Astrocyte of the cerebellum (primary cell): Measurements from ENCODE around the gene GNB1.
"Not testable (repeated sequence)": the region's sequence is repeated elsewhere in the genome, so short reads cannot be mapped to it uniquely, and the experiment has no call there.

Experiments used
- DNase-seq: peaks from one replicate; pipeline ENCODE4 v3.0.0-alpha.2; 2011; ENCODE audit warnings: low read depth
- H3K4me3 ChIP-seq: 2 replicates; pipeline ENCODE4 v1.5.1; 2011; ENCODE audit warnings: mild to moderate bottlenecking, low read depth, low read length, moderate library complexity
- in situ Hi-C: cut with HindIII; loops from 2 replicates; pipeline ENCODE4 v1.10.0; 2017; ENCODE audit warnings: low sequenced_read_pairs
- TF ChIP-seq, protein P1 (sequence below): IDR thresholded peaks from 2 replicates; pipeline ENCODE4 v1.5.1; 2012; ENCODE audit warnings: low read length, low read depth, moderate library complexity, mild to moderate bottlenecking; ENCODE audit errors: missing control alignments

Gene GNB1

GRCh38 chr1:1861339-1861730 is 29.6 kb downstream of the GNB1 start:
- in situ Hi-C loops = no loop called here
- H3K4me3 ChIP-seq = no peak overlapping the region
- no peak for DNase-seq
- TF ChIP-seq, protein P1, sequence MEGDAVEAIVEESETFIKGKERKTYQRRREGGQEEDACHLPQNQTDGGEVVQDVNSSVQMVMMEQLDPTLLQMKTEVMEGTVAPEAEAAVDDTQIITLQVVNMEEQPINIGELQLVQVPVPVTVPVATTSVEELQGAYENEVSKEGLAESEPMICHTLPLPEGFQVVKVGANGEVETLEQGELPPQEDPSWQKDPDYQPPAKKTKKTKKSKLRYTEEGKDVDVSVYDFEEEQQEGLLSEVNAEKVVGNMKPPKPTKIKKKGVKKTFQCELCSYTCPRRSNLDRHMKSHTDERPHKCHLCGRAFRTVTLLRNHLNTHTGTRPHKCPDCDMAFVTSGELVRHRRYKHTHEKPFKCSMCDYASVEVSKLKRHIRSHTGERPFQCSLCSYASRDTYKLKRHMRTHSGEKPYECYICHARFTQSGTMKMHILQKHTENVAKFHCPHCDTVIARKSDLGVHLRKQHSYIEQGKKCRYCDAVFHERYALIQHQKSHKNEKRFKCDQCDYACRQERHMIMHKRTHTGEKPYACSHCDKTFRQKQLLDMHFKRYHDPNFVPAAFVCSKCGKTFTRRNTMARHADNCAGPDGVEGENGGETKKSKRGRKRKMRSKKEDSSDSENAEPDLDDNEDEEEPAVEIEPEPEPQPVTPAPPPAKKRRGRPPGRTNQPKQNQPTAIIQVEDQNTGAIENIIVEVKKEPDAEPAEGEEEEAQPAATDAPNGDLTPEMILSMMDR = no peak

DNA sequence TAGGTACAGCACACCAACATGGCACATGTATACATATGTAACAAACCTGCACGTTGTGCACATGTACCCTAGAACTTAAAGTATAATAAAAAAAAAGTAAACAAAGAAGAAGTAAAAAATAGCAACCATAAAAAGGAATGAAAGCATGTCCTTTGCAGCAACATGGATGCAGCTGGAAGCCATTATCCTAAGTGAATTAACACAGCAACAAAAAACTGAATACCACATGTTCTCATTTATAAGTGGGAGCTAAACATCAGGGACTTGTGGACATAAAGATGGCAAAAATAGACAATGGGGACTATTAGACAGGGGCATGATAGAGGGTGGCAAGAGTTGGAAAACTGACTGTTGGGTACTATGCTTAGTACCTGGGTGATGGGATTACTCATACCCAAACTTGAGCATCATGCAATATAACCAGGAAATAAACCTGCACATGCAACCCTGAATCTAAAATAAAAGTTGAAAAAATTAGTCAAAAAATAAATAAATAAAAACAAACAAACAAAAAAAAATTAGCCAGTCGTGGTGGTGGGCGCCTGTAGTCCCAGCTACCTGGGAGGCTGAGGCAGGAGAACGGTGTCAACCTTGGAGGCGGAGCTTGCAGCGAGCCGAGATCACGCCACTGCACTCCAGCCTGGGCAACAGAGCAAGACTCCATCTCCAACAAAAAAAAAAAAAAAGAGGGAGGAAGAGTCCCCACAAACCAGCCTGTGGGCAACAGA is 30.8 kb downstream of the GNB1 start:
- DNase-seq = not testable (repeated sequence)

DNA sequence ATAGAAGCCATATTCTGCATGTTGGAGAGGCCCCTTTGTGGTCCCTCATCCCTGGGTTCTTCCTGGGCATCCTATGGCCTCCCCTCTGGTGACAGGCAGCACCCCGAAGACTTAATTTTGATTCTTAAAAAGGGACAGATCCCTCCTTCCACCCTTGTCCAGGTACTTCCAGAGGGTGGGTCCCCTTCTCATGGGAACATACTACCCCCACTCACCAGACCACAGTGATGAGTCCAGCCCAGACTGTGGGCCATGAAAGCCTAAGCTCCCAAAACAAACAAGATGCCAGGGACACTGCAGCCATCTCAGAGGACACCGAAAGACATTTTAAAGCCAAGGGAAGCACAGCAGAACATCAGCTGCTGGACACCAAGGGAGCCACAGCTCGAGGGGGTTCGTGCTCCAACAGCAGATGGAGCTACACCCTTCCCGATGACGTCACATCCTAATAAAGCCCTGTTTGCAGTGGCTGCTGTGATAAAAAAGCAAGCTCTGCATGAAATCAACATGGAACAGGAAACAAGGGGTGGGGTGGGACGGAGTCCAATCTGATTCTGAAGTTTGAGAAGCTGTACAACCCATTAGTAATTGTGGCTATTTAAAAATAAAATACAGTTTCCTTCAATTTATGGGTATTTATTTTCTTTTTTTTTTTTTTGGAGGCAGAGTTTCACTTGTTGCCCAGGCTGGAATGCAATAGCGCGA is 32.4 kb downstream of the GNB1 start:
- peak; percentile 53 for DNase-seq
- no peak overlapping the region for H3K4me3 ChIP-seq

More for the DNA sequence above, 30.8 kb downstream of the GNB1 start:
- in situ Hi-C loops, H3K4me3 ChIP-seq: not testable (repeated sequence)

DNA sequence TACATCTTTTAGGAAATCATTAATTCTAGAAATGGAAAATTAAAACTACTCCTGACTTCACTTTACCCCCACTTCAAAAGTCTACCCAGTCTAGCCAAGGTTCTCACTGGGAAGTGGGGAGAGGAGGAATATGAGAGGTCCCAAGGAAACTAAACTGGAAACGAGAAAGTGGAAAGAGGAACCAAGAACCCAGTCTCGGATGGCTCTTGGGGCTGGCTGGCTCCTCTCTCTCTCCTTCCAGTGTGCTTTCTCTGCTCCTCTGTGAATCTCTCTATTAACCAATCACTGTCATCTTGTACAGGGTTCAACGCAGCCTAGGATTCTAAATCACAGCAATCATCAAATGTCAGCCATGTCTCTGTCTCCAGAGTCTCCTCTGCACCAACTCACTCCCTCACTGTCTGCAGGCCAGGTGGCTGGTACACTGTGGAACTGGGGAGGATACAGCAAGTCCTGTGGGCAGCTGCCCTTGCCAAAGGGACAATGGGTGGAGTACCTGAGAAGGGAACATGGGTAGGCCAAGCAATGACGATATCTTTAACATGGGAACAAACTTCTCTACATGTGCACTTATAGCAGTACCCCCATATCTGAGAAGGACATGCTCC is 33.7 kb downstream of the GNB1 start:
- no peak overlapping the region for H3K4me3 ChIP-seq
- DNase-seq = no peak
- TF ChIP-seq, protein P1 = no peak
- in situ Hi-C loops = no loop called here

More for the DNA sequence above, 32.4 kb downstream of the GNB1 start:
- in situ Hi-C loops = no loop called here
- TF ChIP-seq, protein P1 = peak; percentile 46

DNA sequence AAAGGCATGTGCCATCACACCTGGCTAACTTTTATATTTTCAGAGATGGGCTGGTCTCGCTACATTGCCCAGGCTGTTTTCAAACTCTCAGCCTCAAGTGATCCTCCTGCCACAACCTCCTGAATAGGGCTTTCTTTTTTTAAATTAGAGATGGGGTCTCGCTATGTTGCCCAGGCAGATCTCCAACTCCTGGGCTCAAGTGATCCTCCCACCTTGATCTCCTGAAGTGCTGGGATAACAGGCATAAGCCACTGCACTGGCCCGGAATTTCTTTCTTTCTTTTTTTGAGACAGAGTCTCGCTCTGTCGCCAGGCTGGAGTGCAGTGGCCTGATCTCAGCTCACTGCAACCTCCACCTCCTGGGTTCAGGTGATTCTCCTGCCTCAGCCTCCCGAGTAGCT is 34.7 kb downstream of the GNB1 start:
- in situ Hi-C loops, DNase-seq, H3K4me3 ChIP-seq: not testable (repeated sequence)

GRCh38 chr1:1853593-1854257 is 37.2 kb downstream of the GNB1 start:
- in situ Hi-C loops = no loop called here
- no peak overlapping the region for H3K4me3 ChIP-seq
- TF ChIP-seq, protein P1 = no peak
- DNase-seq = no peak

DNA sequence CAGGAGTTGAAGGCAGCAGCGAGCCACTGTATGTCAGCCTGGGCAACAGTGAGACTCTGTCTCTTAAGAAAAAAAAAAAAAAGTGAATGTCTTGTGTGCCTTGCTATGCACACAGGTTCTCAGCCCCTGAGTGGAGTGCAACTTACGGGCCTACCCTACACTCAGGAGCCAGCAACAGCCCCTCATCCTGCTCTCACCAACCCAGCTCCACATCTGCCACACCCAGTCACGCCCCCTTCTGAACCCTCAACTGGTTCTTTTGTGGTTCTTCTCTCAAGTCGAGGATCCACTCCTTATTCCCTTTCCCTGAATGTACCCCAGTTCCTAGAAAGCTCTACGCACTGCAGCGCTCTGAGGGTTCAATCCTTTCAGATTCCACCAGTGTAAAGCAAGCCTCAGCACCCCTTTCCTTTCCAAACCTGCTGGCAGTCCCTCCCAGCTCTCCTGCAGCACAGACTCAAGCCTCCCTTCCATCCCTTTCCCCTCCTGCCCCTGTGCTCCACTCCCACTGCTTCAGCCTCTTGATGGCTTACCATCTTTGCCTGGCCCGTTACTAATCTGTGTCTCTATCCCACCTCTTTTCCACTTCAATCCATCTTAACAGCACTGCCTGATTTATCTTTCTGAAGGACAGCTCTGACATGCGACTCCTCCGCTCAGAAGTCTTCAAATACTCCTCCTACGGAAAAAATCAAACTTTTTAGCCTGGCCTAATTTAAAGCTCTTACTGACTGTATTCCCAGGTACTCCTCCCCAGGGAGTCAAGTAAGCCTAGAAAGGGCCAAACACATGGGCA is 38.1 kb downstream of the GNB1 start:
- in situ Hi-C loops = no loop called here
- DNase-seq = no peak
- no peak overlapping the region for H3K4me3 ChIP-seq
- TF ChIP-seq, protein P1 = no peak
